Femur (tissue), 1 donor: Measurements from ENCODE around the gene ZMYND8.
"Not testable (repeated sequence)": the region's sequence is repeated elsewhere in the genome, so short reads cannot be mapped to it uniquely, and the experiment has no call there.

ENCODE experiments used
- DNase-seq: peaks from one replicate; pipeline ENCODE4 v3.0.0-alpha.2; 2017

ZMYND8 gene

DNA sequence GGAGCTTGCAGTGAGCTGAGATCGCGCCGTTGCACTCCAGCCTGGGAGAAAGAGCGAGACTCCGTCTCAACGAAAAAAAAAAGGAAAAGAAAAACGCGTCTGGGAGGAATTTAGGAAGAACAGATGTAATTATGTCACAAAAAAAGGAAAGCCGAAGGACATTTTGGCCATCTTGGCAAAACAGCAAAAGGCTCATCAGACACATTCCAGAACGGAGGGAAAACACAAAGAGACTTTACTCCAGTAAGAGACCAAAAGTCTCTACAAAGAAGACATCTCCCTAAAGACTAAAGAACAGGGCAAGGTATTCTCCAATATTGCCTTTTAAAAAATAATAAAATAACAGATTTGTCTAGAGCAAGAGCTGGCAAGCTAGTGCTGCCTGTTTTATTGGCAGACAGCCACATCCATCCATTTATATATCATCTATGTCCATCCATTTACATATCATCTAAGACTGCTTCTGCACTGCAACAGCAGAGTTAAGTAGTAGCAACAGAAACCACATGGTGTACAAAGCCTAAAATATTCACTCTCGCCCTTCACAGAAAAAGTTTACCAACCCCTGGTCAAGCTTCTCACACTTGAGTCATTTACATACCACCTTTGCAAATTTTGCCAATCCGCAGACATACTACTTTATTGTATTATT is 133.9 kb downstream of the ZMYND8 start:
- DNase-seq = no peak

GRCh38 chr20:47221036-47221625 is 135.4 kb downstream of the ZMYND8 start:
- no peak for DNase-seq

DNA sequence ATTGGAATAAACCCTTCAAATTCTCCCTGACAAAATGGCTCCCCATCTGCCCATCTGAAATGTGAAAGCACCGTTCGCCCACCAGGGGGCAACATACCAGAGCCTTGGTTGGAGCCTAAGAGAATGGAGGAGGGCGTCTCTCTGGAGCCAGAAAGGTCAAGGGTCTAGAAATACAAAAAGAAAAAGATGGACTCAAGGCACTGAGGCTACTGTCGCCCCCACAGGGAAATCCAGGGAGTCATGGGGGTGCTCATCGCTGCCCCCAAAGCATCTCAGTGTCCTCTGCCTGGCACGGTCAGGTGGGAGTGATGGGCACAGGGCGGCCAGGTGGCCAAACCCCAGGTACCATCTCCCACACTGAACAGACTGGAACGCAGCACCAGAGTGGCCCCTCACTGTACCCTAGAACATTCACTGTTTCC is 136.3 kb downstream of the ZMYND8 start:
- DNase-seq = no peak

- no peak for DNase-seq
Observed at GRCh38 chr20:47217482-47218446, 138.7 kb downstream of the ZMYND8 start.

- DNase-seq = no peak
Observed at GRCh38 chr20:47216819-47217410, 139.6 kb downstream of the ZMYND8 start.

DNA sequence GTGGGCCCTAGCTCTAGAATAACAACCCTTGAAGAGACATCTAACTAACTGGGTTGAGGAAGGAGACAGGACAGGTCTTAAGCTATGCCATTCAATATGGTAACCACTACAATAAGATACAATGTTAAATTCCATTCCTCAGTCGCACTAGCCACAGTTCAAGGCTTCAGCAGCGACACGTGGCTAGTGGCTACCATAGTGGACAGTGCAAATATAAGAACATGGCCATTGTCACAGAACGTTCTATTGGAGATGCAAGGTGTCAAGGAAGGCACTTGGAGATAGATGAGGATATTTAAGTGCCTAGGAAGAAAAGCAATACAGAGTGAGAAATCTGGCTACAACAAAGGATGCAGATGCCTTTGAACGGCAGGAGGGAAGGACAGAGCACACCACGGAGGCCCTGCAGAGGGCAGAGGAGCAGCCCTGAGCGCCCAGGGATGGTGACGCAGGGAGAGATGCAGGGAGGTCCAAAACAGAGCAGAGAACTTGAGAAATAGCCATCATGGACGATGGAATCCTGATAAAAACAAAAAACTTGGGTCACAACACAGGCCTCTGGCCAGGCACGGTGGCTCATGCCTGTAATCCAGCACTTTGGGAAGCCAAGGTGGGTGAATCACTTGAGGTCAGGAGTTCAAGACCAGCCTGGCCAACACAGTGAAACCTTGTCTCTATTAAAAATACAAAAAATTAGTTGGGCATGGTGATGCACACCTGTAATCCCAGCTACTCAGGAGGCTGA is 140.7 kb downstream of the ZMYND8 start:
- no peak for DNase-seq

GRCh38 chr20:47213966-47214365 is 142.5 kb downstream of the ZMYND8 start:
- DNase-seq = no peak

DNA sequence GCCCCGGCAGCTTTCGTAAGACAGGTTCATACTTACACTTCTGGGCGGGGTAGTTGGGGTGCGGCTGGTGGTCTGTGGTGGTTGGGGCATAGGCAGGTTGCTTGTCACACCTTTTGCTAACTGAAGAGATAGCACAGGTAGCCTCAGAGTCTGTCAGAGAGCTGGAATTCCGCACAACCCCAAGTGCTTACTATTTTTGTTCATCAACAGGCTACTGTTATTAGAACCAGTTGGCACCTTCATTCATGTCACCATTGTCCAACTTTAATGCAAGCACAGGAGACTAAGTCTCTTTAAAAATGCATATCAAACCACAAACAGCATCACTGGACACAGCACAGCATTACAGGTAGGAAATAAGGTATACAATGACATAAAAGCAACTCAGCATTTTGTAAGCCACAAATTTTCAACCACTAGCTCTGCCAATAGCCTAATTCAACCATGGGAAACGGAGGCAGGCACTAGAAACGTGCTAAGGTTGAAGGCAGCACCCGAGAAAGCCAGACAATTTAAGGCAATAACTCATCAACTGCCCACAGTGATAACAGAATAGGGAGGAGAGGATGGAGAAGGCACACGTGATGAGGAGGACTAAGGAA is 143.8 kb downstream of the ZMYND8 start:
- no peak for DNase-seq

- DNase-seq = no peak
Observed at GRCh38 chr20:47211036-47211435, 145.5 kb downstream of the ZMYND8 start.

DNA sequence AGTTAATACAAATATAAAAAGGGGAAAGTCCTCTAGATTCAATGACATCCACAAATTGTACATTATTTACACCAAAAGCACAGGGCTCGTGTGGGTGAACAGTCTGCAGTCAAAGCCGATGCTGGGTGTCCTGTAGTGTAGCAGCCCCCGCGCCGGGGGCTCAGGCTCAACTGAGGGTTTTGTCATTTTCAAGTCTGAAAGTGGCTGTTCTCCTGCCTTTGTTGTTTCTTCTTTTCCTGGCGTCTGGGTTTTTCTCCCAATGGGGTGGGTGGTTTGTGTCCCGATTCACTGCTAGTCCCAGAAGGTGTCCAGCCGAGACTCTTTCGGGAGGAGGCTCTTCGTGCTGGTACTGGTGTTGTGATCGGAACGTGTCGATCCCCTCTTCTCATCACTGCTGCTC is 146.0 kb downstream of the ZMYND8 start:
- no peak for DNase-seq

DNA sequence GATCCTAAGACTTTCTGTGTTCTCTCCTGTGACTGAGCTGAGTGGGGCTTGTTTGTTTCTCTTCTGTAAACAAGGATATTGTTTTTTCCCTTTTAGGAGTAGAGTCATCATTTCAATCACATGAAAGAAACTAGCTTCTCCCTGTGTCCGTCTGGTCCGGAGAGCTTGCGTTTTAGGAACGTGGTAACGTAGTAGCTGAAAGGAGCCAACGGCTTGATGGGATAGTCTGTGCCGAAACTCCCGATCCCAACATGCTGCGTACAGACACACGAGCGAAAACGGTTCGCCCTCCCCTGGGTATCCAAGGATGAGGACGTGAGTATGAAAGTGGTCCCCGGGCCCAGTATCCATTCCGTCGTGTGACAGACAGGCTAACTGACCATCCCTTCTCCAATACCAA is 146.5 kb downstream of the ZMYND8 start:
- DNase-seq = no peak

GRCh38 chr20:47208534-47209174 is 147.8 kb downstream of the ZMYND8 start:
- no peak for DNase-seq

- DNase-seq = no peak
Observed at GRCh38 chr20:47206962-47207641, 149.4 kb downstream of the ZMYND8 start.

DNA sequence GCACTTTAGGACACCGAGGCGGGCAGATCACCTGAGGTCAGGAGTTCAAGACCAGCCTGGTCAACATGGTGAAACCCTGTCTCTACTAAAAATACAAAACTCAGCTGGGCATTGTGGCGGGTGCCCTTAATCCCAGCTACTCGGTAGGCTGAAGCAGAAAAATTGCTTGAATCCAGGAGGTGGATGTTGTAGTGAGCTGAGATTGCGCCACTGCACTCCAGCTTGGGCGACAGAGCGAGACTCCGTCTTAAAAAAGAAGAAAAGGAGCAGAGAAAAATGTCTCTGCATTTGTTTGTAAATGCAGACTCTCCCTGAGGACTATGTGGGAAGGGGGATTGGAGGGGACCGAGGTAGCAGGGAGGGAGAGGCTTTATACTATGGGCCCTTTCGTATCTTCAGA is 149.9 kb downstream of the ZMYND8 start:
- DNase-seq = not testable (repeated sequence)

DNA sequence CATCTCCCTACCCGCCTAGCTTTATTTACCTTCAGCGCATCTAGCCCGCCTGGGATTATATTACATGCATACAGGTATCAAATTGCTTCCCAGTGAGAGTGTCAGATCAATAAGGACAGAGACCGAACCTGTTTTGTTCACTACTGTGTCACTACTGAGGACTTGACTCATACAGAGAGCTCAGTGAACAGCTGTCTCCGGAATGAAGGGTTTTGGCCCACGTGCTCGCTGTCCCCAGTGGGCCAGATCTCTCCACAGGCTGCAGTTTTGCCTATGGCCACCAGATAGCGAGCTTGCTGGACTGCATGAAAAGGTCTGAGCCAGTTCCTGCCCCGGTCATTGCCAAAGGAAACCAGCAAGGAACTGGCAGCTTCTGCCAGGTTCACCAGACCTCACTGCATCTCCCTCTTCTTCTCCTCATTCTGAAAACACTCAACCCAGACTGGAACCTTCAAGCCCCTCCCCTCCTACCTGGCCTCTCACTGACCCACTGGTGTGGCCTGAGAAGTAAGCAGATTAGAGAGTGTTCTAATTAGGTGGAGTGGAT is 150.8 kb downstream of the ZMYND8 start:
- DNase-seq = peak; percentile 63

GRCh38 chr20:47204850-47205122 is 151.7 kb downstream of the ZMYND8 start:
- DNase-seq = not testable (repeated sequence)

DNA sequence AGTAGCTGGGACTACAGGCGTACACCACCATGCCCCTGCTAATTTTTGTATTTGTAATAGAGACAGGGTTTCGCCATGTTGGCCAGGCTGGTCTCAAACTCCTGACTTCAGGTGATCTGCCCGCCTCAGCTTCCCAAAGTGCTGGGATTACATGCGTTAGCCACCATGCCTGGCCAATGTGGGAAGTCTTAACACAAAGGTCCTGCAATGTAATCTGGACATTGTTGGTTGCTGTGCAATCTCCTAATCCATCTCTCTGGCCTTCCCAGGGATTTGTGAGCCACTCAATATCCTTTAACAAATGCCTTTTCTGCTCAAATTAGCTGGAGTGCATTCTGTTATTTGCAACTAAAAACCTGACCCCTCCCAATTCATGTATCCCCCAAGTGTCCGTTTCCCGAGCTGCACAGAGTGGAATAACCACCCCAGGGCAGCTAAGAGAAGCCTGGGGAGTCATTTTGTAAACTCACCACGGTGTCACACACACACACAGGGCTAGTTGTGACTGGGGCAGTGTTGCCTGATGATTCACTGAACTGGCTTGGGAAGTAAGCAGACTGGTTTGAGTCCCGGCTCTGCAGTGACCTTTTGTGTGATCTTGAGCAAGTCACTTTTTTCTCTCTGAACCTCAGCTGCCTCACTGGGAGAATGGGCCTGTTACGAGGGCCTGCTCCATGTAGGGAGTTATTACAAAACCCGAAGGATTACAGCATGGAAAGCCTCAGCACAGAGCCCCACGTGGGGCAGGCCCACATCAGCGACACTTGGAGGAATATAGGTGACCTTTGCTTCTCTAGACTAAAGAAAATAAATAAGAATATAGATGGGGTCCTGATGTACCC is 152.3 kb downstream of the ZMYND8 start:
- DNase-seq = no peak

DNA sequence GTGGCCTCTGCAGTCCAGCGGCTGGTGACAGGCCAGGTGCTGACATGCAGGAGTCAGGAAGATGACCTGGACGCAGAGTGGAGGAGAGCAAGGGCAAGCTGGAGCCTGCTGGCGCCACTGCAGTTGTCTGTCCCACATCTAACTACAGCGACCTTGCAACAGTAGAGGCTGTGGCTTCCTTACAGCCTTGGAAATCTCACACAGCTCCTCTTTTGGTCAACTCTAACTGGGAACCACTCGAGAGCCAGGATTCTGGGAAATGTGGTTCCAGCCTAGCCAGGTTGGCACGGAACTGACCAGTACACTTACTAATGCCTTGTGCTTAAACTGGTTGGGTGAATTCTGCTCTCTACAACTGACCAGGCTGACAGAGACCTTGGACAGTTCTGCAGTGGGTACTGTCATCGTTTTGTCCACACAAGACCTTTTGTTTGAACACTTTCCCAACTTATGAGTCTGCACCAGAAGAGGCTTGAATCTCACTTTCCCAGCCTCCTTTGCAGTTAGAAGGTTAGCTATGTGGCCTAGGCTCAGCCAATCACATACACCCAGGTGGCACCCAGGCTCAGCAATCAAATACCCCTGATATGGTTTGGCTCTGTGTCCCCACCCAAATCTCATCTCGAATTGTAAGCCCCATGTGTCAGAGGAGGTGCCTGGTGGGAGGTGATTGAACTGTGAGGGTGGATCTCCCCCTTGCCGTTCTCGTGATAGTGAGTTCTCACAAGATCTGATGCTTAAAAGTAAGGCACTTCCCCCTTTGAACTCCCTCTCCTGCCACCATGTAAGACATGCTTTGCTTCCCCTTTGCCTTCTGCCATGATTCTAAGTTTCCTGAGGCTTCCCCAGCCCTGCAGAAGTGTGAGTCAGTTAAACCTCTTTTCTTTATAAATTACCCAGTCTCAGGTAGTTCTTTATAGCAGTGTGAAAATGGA is 153.5 kb downstream of the ZMYND8 start:
- DNase-seq = no peak
